Naive thymus-derived CD8-positive, alpha-beta T cell (primary cell): ENCODE results near the gene KNSTRN. TPM values are rescaled to one million over a fixed set of nuclear protein-coding genes. Genes with fewer than 3 reads are reported as not detected.

Experiments
- ATAC-seq, 2 donors: fragments of 150-1000 bp; cut with Tn5 transposase in 1 of 2; sonication (Bioruptor Pico), chemical (Tn5 transposase) in 1 of 2; 1 replicate in 1 of 2; 2 replicates in 1 of 2; pipeline ENCODE4 v1.10.0; 2021; ENCODE audit warnings: mild to moderate bottlenecking in 2 of 2, moderate library complexity in 2 of 2
- POLR2A ChIA-PET: fragments of 350-600 bp; sonication (Branson Sonifier 250); formaldehyde crosslinking; loops from one replicate; lab custom pipeline; 2021; ENCODE audit warnings: antibody characterized with exemption; lab: Charles Lee
- DNase-seq, 10 donors: peaks; one replicate each; pipeline versions ENCODE4 v3.0.0 to v3.0.0-alpha.2; 2020 to 2022
- H3K27ac Mint-ChIP-seq, 10 donors: one replicate each; pipeline ENCODE4 v1.8.0; 2020 to 2022; ENCODE audit warnings: mild to moderate bottlenecking in 10 of 10, mixed read lengths in 10 of 10, moderate library complexity in 4 of 10, inconsistent platforms in 1 of 10
- H3K27me3 Mint-ChIP-seq, 5 donors: one replicate each; pipeline ENCODE4 v1.8.0; 2021 to 2022; ENCODE audit warnings: mixed read lengths in 5 of 5
- H3K36me3 Mint-ChIP-seq, 3 donors: one replicate each; pipeline ENCODE4 v1.8.0; 2020 to 2022; ENCODE audit warnings: mixed read lengths in 3 of 3, mild to moderate bottlenecking in 2 of 3, inconsistent platforms in 1 of 3
- H3K4me1 Mint-ChIP-seq, 4 donors: one replicate each; pipeline ENCODE4 v1.8.0; 2021 to 2022; ENCODE audit warnings: mixed read lengths in 4 of 4
- H3K4me3 Mint-ChIP-seq, 10 donors: one replicate each; pipeline ENCODE4 v1.8.0; 2020 to 2022; ENCODE audit warnings: mild to moderate bottlenecking in 10 of 10, mixed read lengths in 10 of 10, moderate library complexity in 6 of 10, inconsistent platforms in 1 of 10
- H3K9me3 Mint-ChIP-seq, 9 donors: one replicate each; pipeline ENCODE4 v1.8.0; 2020 to 2022; ENCODE audit warnings: mixed read lengths in 9 of 9, mild to moderate bottlenecking in 3 of 9, inconsistent platforms in 1 of 9, moderate library complexity in 1 of 9
- polyA plus RNA-seq, 3 donors: library from polyadenylated mRNA; unstranded; fragments of 300-500 nt; fragmentation: Illumina TruSeq; gene quantifications; one replicate each; pipeline ENCODE4 v1.2.3, GENCODE V29; 2021
- total RNA-seq, 8 experiments: library from RNA in 2 of 8; stranded (reverse) in 2 of 8; gene quantifications; one replicate each; pipeline ENCODE4 v1.2.3 and lab custom pipeline; 2021 to 2026

Gene KNSTRN
- total and polyA plus RNA-seq, 5 experiments from 2014 or later, result 2.1 to 8.8 (median 2.8) TPM

- ATAC-seq, result no peak
- peaks cover 0 to 87% (median 14%) of the 10 kb centered on the region in 3 donors for H3K36me3 Mint-ChIP-seq
Measured at GRCh38 chr15:40414816-40415215, 32.3 kb downstream of the KNSTRN start.

GRCh38 chr15:40415226-40415625 is 32.7 kb downstream of the KNSTRN start:
- ATAC-seq (no peak), DNase-seq (peak in 1 of 10 donors; percentile 51)
- Mint-ChIP-seq H3K36me3 (peaks cover 0 to 83% (median 14%) of the 10 kb centered on the region in 3 donors), H3K4me1 (peaks cover 2 to 14% (median 5%) of the 10 kb centered on the region in 4 donors), H3K4me3 (no peak overlapping the region), H3K27ac (peak overlapping the region in 1 of 10 donors; percentile 43), H3K9me3 (no peaks in the 10 kb centered on the region), H3K27me3 (no peaks in the 10 kb centered on the region)
- POLR2A ChIA-PET, result interaction anchor here (0.6 to 1.6 kb wide), 3 partner anchors 10 to 20 kb away, joined by 3 to 6 read pairs (median 5); partner anchors contain the start of gene IVD

More at GRCh38 chr15:40414816-40415215, 32.3 kb downstream of the KNSTRN start:
- Mint-ChIP-seq H3K27ac (peak overlapping the region in 2 of 10 donors; percentile 44 to 73), H3K27me3 (no peaks in the 10 kb centered on the region), H3K9me3 (no peaks in the 10 kb centered on the region), H3K4me3 (no peak overlapping the region), H3K4me1 (peaks cover 2 to 14% (median 5%) of the 10 kb centered on the region in 4 donors)
- POLR2A ChIA-PET, result interaction anchor here (1.2 to 1.6 kb wide), 2 partner anchors 9 to 20 kb away, joined by 3 to 6 read pairs; partner anchors contain the start of gene IVD
- peak in 1 of 10 donors; percentile 50 for DNase-seq

GRCh38 chr15:40416056-40416455 is 33.5 kb downstream of the KNSTRN start:
- POLR2A ChIA-PET, result interaction anchor here (0.6 kb wide), 1 partner anchor 12 kb away, joined by 5 read pairs; no protein-coding TSS in a partner anchor
- ATAC-seq (no peak), DNase-seq (peak in 1 of 10 donors; percentile 13)
- no peaks in the 10 kb centered on the region for H3K9me3 Mint-ChIP-seq
- H3K27ac Mint-ChIP-seq, result peak overlapping the region in 1 of 10 donors; percentile 65
- peaks cover under 1 to 12% (median 4%) of the 10 kb centered on the region in 4 donors for H3K4me1 Mint-ChIP-seq
- no peaks in the 10 kb centered on the region for H3K27me3 Mint-ChIP-seq
- no peak overlapping the region for H3K4me3 Mint-ChIP-seq
- H3K36me3 Mint-ChIP-seq, result peaks cover 0 to 74% (median 9%) of the 10 kb centered on the region in 3 donors

GRCh38 chr15:40418126-40418525 is 35.6 kb downstream of the KNSTRN start:
- peaks cover 0 to 54% (median 1%) of the 10 kb centered on the region in 3 donors for H3K36me3 Mint-ChIP-seq
- peak overlapping the region in 1 of 10 donors; percentile 39 for H3K27ac Mint-ChIP-seq
- DNase-seq, result peak in 1 of 10 donors; percentile 32
- ATAC-seq, result no peak
- POLR2A ChIA-PET, result interaction anchor here (1.7 kb wide), 1 partner anchor 11 kb away, joined by 5 read pairs; no protein-coding TSS in a partner anchor
- no peak overlapping the region for H3K4me3 Mint-ChIP-seq
- no peaks in the 10 kb centered on the region for H3K27me3 Mint-ChIP-seq
- no peaks in the 10 kb centered on the region for H3K9me3 Mint-ChIP-seq
- peaks cover 0 to 9% (median 4%) of the 10 kb centered on the region in 4 donors for H3K4me1 Mint-ChIP-seq

GRCh38 chr15:40420071-40420713 is 37.7 kb downstream of the KNSTRN start:
- Mint-ChIP-seq H3K4me3 (no peak overlapping the region), H3K9me3 (no peaks in the 10 kb centered on the region), H3K36me3 (peaks cover 0 to 37% (median 1%) of the 10 kb centered on the region in 3 donors), H3K27me3 (no peaks in the 10 kb centered on the region), H3K27ac (peak overlapping the region in 1 of 10 donors; percentile 18), H3K4me1 (peaks cover 0 to 9% (median 6%) of the 10 kb centered on the region in 4 donors)
- DNase-seq (peak in 1 of 10 donors; percentile 32), ATAC-seq (no peak)
- POLR2A ChIA-PET, result interaction anchor here (0.9 kb wide), 1 partner anchor 52 kb away, joined by 3 read pairs; no protein-coding TSS in a partner anchor

GRCh38 chr15:40420793-40421192 is 38.3 kb downstream of the KNSTRN start:
- H3K27me3 Mint-ChIP-seq, result no peaks in the 10 kb centered on the region
- POLR2A ChIA-PET, result no interaction called here
- H3K27ac Mint-ChIP-seq, result peak overlapping the region in 4 of 10 donors; percentile 20 to 42 (median 36)
- H3K4me1 Mint-ChIP-seq, result peaks cover 0 to 9% (median 5%) of the 10 kb centered on the region in 4 donors
- no peak overlapping the region for H3K4me3 Mint-ChIP-seq
- H3K9me3 Mint-ChIP-seq, result no peaks in the 10 kb centered on the region
- DNase-seq, result peak in 1 of 10 donors; percentile 13
- H3K36me3 Mint-ChIP-seq, result peaks cover 0 to 32% (median 3%) of the 10 kb centered on the region in 3 donors
- no peak for ATAC-seq

GRCh38 chr15:40421246-40422157 is 39.0 kb downstream of the KNSTRN start:
- peak; percentile 98 to 99 for ATAC-seq

GRCh38 chr15:40424483-40425115 is 42.1 kb downstream of the KNSTRN start:
- Mint-ChIP-seq H3K27ac (no peak overlapping the region), H3K9me3 (no peaks in the 10 kb centered on the region), H3K36me3 (peaks cover 0 to 6% (median 3%) of the 10 kb centered on the region in 3 donors), H3K4me1 (peaks cover 0 to 9% (median 5%) of the 10 kb centered on the region in 4 donors), H3K4me3 (no peak overlapping the region), H3K27me3 (no peaks in the 10 kb centered on the region)
- DNase-seq (no peak), ATAC-seq (no peak)
- POLR2A ChIA-PET, result interaction anchor here (0.6 kb wide), 1 partner anchor 28 kb away, joined by 3 read pairs; no protein-coding TSS in a partner anchor

More at GRCh38 chr15:40421246-40422157, 39.0 kb downstream of the KNSTRN start:
- Mint-ChIP-seq H3K36me3 (peaks cover 0 to 30% (median 3%) of the 10 kb centered on the region in 3 donors), H3K9me3 (no peaks in the 10 kb centered on the region), H3K27me3 (no peaks in the 10 kb centered on the region), H3K27ac (peak overlapping the region in 3 of 10 donors; percentile 37 to 42 (median 37)), H3K4me1 (peaks cover 0 to 9% (median 5%) of the 10 kb centered on the region in 4 donors), H3K4me3 (no peak overlapping the region)
- POLR2A ChIA-PET, result interaction anchor here (0.6 to 1.3 kb wide), 2 partner anchors 77 to 246 kb away, joined by 3 to 5 read pairs; no protein-coding TSS in a partner anchor
- DNase-seq, result peak; percentile 53 to 88 (median 76)

GRCh38 chr15:40425681-40426080 is 43.2 kb downstream of the KNSTRN start:
- DNase-seq, result no peak

GRCh38 chr15:40427188-40427587 is 44.7 kb downstream of the KNSTRN start:
- H3K4me3 Mint-ChIP-seq, result no peak overlapping the region
- ATAC-seq, result no peak
- no peaks in the 10 kb centered on the region for H3K27me3 Mint-ChIP-seq
- H3K36me3 Mint-ChIP-seq, result peaks cover 0 to 12% (median 3%) of the 10 kb centered on the region in 3 donors
- peak overlapping the region in 1 of 10 donors; percentile 50 for H3K27ac Mint-ChIP-seq
- POLR2A ChIA-PET, result no interaction called here
- peaks cover 0 to 9% (median 0%) of the 10 kb centered on the region in 4 donors for H3K4me1 Mint-ChIP-seq
- H3K9me3 Mint-ChIP-seq, result no peaks in the 10 kb centered on the region
- DNase-seq, result peak in 1 of 10 donors; percentile 50

More at GRCh38 chr15:40425681-40426080, 43.2 kb downstream of the KNSTRN start:
- H3K36me3 Mint-ChIP-seq, result peaks cover 0 to 12% (median 3%) of the 10 kb centered on the region in 3 donors
- no peak overlapping the region for H3K27ac Mint-ChIP-seq
- peaks cover 0 to 9% (median 7%) of the 10 kb centered on the region in 4 donors for H3K4me1 Mint-ChIP-seq
- no peaks in the 10 kb centered on the region for H3K9me3 Mint-ChIP-seq
- POLR2A ChIA-PET, result interaction anchor here (0.7 kb wide), 2 partner anchors 15 to 139 kb away, joined by 3 to 4 read pairs; partner anchors contain the start of genes BAHD1 and CCDC32
- no peak overlapping the region for H3K4me3 Mint-ChIP-seq
- ATAC-seq, result no peak
- no peaks in the 10 kb centered on the region for H3K27me3 Mint-ChIP-seq

- H3K4me3 Mint-ChIP-seq, result no peak overlapping the region
- peaks cover 0 to 12% (median 3%) of the 10 kb centered on the region in 3 donors for H3K36me3 Mint-ChIP-seq
- POLR2A ChIA-PET, result interaction anchor here (0.6 kb wide), 1 partner anchor 13 kb away, joined by 5 read pairs; no protein-coding TSS in a partner anchor
- DNase-seq (peak in 1 of 10 donors; percentile 44), ATAC-seq (no peak)
- H3K27ac Mint-ChIP-seq, result peak overlapping the region in 1 of 10 donors; percentile 82
- H3K4me1 Mint-ChIP-seq, result peaks cover 0 to 12% (median 0%) of the 10 kb centered on the region in 4 donors
- H3K9me3 Mint-ChIP-seq, result no peaks in the 10 kb centered on the region
- no peaks in the 10 kb centered on the region for H3K27me3 Mint-ChIP-seq
Measured at GRCh38 chr15:40428185-40428584, 45.7 kb downstream of the KNSTRN start.
